Measurements from ENCODE around the gene SLC6A17. TPM values are rescaled to one million over a fixed set of nuclear protein-coding genes. Genes with fewer than 3 reads are reported as not detected.

Gene SLC6A17
- 0.14 TPM in 1 of 2 replicates, not detected in the other for total RNA-seq
- long read RNA-seq = 0 reads

DNA sequence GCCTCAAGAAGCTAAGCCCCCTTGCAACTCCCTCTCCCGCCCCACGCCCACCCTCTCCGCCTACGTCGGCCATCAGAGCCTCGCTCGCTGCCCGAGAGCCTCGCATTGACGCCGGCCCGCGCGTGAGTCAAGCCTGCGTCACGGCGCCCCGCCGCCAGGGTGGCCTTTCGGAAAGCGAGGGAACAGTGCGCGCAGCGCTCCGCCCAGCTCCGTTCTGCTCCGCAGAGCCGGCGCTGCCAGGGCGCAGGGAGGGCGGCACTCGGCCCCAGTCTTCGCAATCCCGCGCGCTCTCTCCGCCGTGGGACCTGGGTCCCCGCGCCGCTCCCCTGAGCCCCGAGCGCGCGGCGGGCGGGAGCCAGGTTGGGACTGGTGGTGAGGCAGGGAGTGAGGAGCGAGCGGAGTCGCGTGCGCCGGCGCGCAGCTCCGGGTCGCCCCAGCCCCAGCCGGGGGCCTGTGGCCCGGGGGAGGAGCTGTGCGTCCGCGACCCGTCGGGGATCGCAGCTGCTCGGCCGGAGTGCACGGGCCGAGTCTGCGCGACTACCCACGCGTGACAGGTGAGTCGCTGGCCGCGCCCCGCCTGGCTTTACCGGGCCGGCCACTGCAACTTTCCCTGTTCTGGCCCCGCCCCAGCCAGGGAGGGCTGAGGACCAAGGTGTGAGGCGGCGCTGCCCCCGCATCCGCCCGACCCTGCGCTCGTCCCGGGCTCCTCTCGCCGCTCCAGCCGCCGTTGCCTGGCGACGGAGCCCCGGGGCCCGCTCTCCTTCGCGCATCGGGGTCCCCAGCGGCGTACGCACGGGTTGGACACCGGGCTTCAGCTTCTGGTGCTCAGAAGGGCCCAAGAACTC, at the start of gene SLC6A17:
SLC6A17 (plus strand) TSS at position 165 of the 845 bp plus-strand sequence. CDS start 16,436 bp downstream, outside the sequence.
- H3K9me3 Mint-ChIP-seq = no peaks in the 10 kb centered on the region
- no peak within 1 kb of the TSS for H3K27ac Mint-ChIP-seq (ENCODE audit: unreplicated experiment)
- H3K36me3 Mint-ChIP-seq (ENCODE audit: low read depth) = no peaks in the 10 kb centered on the region
- H3K27me3 Mint-ChIP-seq (ENCODE audit: low read depth) = peaks cover 47% of the 10 kb centered on the region
- no peak within 1 kb of the TSS for H3K4me3 Mint-ChIP-seq
- peak; percentile 50 for TF ChIP-seq CTCF (conservative IDR thresholded peaks at IDR 0.05)
- DNase-seq (ENCODE audit: low read depth, low spot score) = peak; percentile 31
- H3K4me1 Mint-ChIP-seq = no peaks in the 10 kb centered on the region

GRCh38 chr1:110102081-110102480, 48.2 kb upstream of the SLC6A17 start:
- Mint-ChIP-seq H3K27ac (ENCODE audit: unreplicated experiment) (peak overlapping the region; percentile 67), H3K9me3 (no peaks in the 10 kb centered on the region), H3K4me1 (peaks cover 38% of the 10 kb centered on the region), H3K36me3 (ENCODE audit: low read depth) (no peaks in the 10 kb centered on the region), H3K4me3 (no peak overlapping the region), H3K27me3 (ENCODE audit: low read depth) (peaks cover 4% of the 10 kb centered on the region)
- TF ChIP-seq CTCF (conservative IDR thresholded peaks at IDR 0.05) = no peak
- no peak for DNase-seq (ENCODE audit: low read depth, low spot score)

DNA sequence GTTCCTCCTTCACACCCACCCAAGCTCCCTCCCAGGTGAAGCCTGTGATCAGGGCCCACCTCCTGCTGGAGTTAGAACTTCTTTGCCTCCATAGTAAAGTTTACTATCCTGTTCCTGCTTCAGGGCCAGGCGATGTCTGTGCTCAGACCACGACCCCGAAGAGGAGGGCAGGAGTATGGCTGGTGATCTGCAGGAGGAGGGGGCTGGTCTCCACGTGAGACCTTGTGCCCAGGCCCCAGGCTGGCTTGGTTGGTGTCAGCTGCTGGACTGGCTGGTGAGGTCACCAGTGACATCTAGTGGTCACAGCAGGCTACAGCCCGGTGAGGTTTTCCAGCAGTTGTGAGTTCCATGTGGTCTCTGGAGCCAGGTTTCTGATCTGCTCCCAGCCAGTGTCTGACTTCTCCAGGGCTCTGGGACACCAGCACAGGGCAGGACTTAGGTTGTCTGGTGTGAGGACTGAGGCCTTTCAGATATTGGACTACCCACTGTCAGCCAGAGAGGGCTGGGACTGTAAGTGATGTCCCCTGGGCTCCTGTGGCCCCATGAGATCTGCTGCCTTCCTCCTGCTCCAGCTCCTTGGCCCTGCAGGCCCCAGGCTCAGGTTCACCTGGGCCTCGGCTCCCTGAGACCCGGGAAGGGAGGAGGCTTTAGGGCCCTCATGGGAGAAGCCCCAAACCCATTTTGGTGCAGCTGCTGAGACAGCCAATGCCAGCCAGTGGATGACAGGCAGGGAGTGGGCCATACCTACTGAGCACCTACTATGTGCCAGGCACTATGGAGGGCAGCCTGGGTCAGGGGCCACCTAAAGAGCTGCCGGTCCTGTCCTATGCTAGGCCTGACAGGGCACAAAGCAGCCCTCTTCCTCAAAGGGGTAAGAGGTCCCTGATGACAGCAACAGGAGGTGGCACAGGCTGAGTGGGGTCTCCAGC, 44.0 kb upstream of the SLC6A17 start:
- Mint-ChIP-seq H3K4me3 (no peak overlapping the region), H3K27me3 (ENCODE audit: low read depth) (peaks cover 9% of the 10 kb centered on the region), H3K36me3 (ENCODE audit: low read depth) (no peaks in the 10 kb centered on the region), H3K4me1 (peaks cover 12% of the 10 kb centered on the region), H3K9me3 (no peaks in the 10 kb centered on the region), H3K27ac (ENCODE audit: unreplicated experiment) (no peak overlapping the region)
- peak; percentile 90 for TF ChIP-seq CTCF (conservative IDR thresholded peaks at IDR 0.05)
- peak; percentile 76 for DNase-seq (ENCODE audit: low read depth, low spot score)

DNA sequence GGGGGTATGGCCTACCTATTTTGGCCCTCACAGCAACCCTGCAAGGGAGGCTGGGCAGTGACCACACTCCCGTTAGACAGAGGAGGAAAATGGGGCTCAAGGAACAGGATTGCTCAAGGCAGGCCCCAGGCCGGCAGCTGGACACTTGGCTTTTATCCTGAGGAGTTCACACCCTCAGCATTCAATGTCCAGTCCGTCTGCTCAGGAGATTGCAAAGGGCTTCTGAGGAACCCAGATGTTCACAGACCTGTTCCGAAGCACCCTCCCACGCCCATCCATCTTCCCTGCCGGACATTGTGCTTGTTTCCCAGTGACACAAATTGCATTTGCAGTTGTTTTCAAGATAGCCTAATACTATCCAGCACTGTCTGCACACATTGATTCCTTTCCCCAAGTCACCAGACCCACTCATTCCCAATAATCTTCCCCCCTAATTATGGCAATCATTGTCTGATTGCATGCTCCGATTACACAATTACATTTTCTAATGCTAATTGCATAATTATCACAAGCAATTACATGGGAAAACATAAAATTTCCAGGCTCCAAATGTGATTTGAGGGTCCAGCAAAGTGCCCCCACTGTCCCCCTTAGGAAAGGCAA, 42.3 kb upstream of the SLC6A17 start:
- no peak for DNase-seq (ENCODE audit: low read depth, low spot score)
- peaks cover 5% of the 10 kb centered on the region for H3K4me1 Mint-ChIP-seq
- no peak for TF ChIP-seq CTCF (conservative IDR thresholded peaks at IDR 0.05)
- no peak overlapping the region for H3K27ac Mint-ChIP-seq (ENCODE audit: unreplicated experiment)
- no peaks in the 10 kb centered on the region for H3K9me3 Mint-ChIP-seq
- H3K27me3 Mint-ChIP-seq (ENCODE audit: low read depth) = peaks cover 15% of the 10 kb centered on the region
- no peak overlapping the region for H3K4me3 Mint-ChIP-seq
- H3K36me3 Mint-ChIP-seq (ENCODE audit: low read depth) = no peaks in the 10 kb centered on the region

DNA sequence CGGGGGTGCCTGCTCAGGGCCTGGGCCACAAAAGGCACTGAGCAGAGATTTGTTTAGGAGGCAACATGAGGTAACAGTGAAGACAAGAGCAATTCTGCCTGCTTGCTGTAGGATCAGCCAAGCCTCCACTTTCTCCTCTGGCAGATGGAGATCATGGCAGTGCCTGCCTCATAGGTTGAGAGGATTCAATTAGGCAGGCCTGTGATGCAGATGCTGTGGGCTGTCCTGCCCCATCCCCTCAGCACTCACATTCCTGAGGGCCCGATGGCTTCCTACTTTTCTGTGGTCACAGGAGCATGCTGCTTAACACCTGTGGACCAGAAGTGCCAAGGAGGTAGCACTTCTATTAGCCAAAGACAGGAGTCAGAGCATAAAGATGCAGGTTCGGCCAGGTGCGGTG, 39.2 kb upstream of the SLC6A17 start:
- no peak for TF ChIP-seq CTCF (conservative IDR thresholded peaks at IDR 0.05)
- Mint-ChIP-seq H3K36me3 (ENCODE audit: low read depth) (no peaks in the 10 kb centered on the region), H3K27ac (ENCODE audit: unreplicated experiment) (no peak overlapping the region), H3K27me3 (ENCODE audit: low read depth) (peaks cover 19% of the 10 kb centered on the region), H3K4me1 (peaks cover 11% of the 10 kb centered on the region), H3K4me3 (no peak overlapping the region), H3K9me3 (no peaks in the 10 kb centered on the region)
- no peak for DNase-seq (ENCODE audit: low read depth, low spot score)

Measured in neural crest cell (in vitro differentiated cells).